Hematopoietic multipotent progenitor cell treated with erythropoietin and hydrocortisone succinate and interleukin-3 and kit ligand, for 4 days (in vitro differentiated cells): ENCODE results near the gene HDAC4.
"Not testable (repeated sequence)": the region's sequence is repeated elsewhere in the genome, so short reads cannot be mapped to it uniquely, and the experiment has no call there.

Source experiments
- DNase-seq: peaks from one replicate; pipeline ENCODE4 v3.0.0-alpha.2; 2015

HDAC4 gene

DNA sequence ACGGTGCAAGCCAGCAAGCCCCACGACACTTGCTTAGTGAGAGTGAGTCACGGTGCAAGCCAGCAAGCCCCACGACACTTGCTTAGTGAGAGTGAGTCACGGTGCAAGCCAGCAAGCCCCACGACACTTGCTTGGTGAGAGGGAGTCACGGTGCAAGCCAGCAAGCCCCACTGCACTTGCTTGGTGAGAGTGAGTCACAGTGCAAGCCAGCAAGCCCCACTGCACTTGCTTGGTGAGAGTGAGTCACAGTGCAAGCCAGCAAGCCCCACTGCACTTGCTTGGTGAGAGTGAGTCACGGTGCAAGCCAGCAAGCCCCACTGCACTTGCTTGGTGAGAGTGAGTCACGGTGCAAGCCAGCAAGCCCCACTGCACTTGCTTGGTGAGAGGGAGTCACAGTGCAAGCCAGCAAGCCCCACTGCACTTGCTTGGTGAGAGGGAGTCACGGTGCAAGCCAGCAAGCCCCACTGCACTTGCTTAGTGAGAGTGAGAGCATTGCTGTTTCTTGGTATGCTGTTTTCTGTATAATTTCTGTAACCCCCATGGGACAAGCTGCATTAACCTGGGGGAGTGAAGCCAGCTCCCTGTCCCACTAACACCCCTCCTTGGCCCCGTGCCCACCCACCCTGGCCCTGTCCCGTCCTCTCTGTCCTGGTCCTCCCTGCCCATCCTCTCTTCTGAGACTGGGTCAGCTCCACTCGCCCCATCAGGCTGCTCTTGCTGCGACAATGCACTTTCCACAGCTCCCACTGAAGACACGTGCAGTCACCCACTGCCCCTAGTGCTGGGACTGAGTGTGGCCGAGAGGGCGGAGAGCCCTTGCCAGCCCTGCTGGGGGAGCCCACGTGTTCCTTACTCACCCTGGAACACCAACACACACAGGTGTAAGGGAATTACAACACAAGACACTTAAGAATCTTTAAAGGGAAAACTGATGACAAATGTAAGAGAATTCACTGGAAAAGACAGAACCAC lies 331.2 kb downstream of the HDAC4 start:
- DNase-seq = not testable (repeated sequence)

GRCh38 chr2:239068411-239068810 lies 332.4 kb downstream of the HDAC4 start:
- no peak for DNase-seq

GRCh38 chr2:239067196-239067865 lies 333.5 kb downstream of the HDAC4 start:
- no peak for DNase-seq

- DNase-seq = no peak
These were observed 334.2 kb downstream of the HDAC4 start for GRCh38 chr2:239066597-239066996.

- no peak for DNase-seq
These were observed 334.9 kb downstream of the HDAC4 start for GRCh38 chr2:239065962-239066361.

DNA sequence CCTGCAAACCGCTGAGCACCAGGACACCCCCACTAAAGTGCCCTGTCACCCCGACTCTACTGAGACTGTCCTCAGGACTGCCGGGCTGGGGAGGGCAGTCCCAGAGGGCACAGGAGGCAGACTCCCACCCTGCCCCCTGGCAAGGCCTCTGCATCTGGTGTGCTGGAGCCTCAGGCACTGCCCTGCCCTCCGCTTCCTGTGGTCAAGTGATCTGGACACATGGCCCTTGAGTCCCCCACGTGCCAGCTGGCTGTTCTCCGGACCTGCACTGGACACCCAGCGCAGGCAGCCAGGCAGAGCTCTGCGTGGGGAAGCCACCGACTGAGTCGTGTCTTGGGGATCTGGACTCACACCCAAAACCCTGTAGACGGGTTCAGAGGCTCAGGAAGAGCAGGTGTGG lies 335.3 kb downstream of the HDAC4 start:
- DNase-seq = no peak

GRCh38 chr2:239064891-239065290 lies 335.9 kb downstream of the HDAC4 start:
- no peak for DNase-seq

DNA sequence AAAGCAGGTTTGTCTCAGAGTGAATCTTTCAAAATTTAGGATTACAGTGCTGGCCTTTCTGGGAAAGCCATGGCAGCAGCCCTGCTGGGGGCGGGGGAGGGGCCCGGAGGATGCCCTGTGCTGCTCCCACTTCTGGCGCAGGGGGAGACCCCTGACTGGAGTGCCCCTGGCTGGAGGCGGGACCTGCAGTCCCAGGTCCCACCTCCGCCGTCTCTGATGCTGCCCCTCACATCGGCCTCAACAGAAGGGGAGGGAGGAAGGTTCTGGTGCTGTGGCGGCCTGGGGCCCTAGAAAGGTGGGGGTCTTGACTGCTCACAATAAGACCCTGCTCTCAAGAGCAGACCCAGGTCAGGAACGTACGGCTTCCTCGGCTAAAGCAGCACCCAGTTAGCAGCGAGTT lies 336.6 kb downstream of the HDAC4 start:
- DNase-seq = no peak

DNA sequence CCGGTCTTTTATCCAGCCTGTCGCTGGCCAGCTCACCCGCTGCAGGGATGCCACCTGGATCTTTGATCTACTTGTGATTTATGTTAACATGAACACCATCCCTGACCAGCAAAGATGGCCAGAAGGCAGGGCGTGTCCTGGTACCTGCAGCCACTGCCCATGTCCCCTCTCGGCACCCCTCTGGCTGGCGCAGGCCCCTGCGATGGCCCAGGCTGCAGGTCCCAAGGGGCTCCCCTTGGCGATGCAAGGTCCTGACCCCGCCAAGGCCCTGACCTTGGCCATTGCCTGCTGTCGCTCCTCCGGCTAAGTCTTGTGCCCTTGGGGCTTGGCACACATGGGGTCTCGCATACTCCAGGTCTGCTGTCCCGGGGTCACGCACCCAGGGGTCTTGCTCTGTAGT lies 338.1 kb downstream of the HDAC4 start:
- DNase-seq = no peak

GRCh38 chr2:239061824-239062570 lies 338.8 kb downstream of the HDAC4 start:
- peak; percentile 92 for DNase-seq

- no peak for DNase-seq
These were observed 339.6 kb downstream of the HDAC4 start for GRCh38 chr2:239061121-239061666.

DNA sequence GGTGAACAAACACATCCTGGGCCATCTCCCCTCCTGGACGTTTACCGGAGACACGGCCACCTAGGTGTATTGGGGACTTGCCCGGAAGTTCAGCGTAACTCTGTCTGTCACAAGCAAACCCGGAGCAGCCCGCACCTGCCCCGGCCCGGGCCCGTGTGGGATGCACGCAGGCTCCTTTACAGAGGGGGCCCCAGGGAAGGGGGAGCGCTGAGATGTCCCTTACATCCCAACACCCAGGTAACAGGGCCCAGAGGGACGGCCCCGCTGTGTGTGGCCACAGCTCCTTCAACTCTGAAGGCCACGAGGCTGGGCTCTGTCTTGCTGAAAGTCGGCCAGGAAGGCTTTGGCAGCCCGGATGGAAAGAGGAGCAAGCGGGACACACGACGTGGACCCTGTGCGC lies 340.1 kb downstream of the HDAC4 start:
- no peak for DNase-seq

- DNase-seq = no peak
These were observed 341.0 kb downstream of the HDAC4 start for GRCh38 chr2:239059854-239060253.

- DNase-seq = peak; percentile 80
These were observed 342.1 kb downstream of the HDAC4 start for GRCh38 chr2:239058766-239059165.

- no peak for DNase-seq
These were observed 343.3 kb downstream of the HDAC4 start for GRCh38 chr2:239057533-239057932.

GRCh38 chr2:239056611-239057010 lies 344.2 kb downstream of the HDAC4 start:
- DNase-seq = no peak

DNA sequence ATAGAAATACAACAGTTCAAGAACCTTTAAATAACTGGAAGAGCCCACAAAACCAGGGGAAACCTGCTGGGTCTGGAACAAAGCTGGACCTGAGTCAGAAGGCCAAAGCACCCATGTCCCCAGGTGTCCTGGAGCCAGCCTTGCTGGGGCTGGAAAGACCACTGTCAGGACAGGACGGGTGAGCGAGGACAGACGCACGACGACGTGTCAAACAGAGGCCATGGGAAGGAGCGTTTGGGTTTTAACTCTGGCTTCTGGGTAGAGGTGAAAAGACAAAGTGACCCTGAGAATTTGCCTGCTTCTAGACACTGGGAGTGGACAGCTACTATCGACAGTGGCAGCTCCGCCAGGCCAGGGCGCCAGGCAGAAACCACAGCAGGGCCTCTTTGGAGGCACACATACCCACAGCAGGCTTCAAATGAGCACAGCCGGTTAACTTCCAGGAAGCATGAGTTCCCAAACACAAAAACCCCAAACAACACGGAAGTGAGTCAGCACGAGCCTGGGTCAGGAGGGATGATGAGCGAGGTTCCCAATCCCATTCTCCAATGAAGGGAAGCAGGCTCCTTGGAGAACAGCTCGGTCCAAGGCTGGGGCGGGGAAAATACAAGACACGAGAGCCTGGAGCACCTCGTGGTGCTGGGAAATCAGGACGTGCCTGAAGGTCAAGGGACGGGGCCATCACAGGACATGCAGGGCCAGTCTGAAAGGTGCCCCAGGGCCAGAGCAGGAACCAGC lies 344.9 kb downstream of the HDAC4 start:
- DNase-seq = peak; percentile 27

- no peak for DNase-seq
These were observed 345.9 kb downstream of the HDAC4 start for GRCh38 chr2:239054921-239055320.

GRCh38 chr2:239053801-239054503 lies 346.9 kb downstream of the HDAC4 start:
- peak; percentile 28 for DNase-seq

DNA sequence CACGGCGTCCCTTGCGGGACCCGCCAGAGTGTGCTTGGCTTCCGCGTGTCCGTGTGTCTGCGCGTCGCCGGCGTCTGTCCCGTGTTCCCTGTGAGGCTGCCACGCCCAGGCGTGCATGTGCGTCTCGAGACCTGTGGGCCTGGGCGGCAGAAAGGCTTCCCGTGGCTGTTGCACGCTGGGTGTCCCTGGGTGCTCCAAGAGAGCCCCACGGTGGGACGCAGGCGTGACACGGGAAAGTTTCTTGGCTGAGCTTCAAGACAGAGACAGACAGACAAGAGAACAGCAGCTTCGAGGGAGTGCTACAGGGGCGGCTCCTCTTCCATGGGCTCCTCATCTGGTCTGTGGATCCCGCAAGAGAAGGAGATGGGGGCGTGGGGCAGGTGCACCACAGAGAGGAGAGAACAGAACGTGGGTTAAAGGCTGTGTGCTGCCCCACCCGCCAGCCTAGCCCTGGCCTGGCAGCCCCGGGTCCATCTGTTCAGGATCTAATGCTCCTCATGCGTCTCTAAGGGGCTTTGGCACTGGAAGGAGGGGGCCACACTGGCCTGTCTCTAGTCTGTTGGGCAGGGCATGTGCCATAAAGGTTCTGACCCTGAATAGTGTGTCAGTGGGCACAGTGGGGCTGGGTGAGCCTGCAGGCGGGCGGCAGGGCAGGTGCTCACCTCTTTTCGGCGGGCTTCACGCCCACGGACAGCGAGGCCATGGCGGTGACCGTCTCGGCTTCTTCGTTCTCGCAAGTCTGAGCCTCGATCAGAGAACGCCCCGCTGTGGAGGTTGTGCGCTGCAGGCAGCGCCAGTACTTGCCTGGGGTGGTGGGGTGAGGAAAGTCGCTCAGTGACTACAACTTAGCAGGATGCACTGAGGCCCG lies 347.8 kb downstream of the HDAC4 start:
- no peak for DNase-seq
